PC-3 (cell line): ENCODE measurements around the gene MMP14. TPM values are rescaled to one million over a fixed set of nuclear protein-coding genes. Genes with fewer than 3 reads are reported as not detected.

ENCODE experiments used
- ATAC-seq: fragments of 200-7000 bp; cut with Tn5 transposase; 2 replicates; pipeline ENCODE4 v1.9.1; 2020; ENCODE audit warnings: mild to moderate bottlenecking, moderate library complexity
- BruUV-seq: library from RNA; stranded (reverse); fragments of 400-500 nt; replicated peaks from 2 replicates; lab custom pipeline; 2021; lab: Mats Ljungman, UMichigan
- CTCF ChIA-PET: fragments of 300-600 bp; sonication (Branson Sonifier 250); formaldehyde crosslinking; loops from one replicate; lab custom pipeline; 2022; ENCODE audit warnings: antibody characterized with exemption; lab: Charles Lee
- POLR2A ChIA-PET: fragments of 300-600 bp; sonication (Branson Sonifier 250); formaldehyde crosslinking; loops from one replicate; lab custom pipeline; 2022; ENCODE audit warnings: antibody characterized with exemption; ENCODE audit not compliant: unreplicated experiment; lab: Charles Lee
- DNase-seq: peaks from one replicate; pipeline ENCODE4 v3.0.0-alpha.2; 2015
- H2AFZ ChIP-seq: fragments of 300-600 bp; sonication (generic); 2 replicates; pipeline ENCODE4 v1.6.0; 2016; ENCODE audit warnings: antibody characterized with exemption, low read length
- H3F3A ChIP-seq: fragments of 300-600 bp; sonication (generic); one replicate; pipeline ENCODE4 v1.6.0; 2017; ENCODE audit warnings: antibody characterized with exemption, low read length, control low read depth, mild to moderate bottlenecking; ENCODE audit not compliant: unreplicated experiment
- H3K27ac ChIP-seq: fragments of 300-600 bp; sonication (generic); 2 replicates; pipeline ENCODE4 v1.5.1; 2016; ENCODE audit warnings: mild to moderate bottlenecking, low read length
- H3K27me3 ChIP-seq: fragments of 300-600 bp; sonication (generic); 2 replicates; pipeline ENCODE4 v1.6.1; 2016; ENCODE audit warnings: low read length, mixed read lengths
- H3K36me3 ChIP-seq: fragments of 300-600 bp; sonication (generic); 2 replicates; pipeline ENCODE4 v1.6.1; 2016; ENCODE audit warnings: low read depth, mixed run types, low read length, mixed read lengths
- H3K4me1 ChIP-seq: fragments of 300-600 bp; sonication (generic); 2 replicates; pipeline ENCODE4 v1.5.1; 2016; ENCODE audit warnings: low read length; ENCODE audit not compliant: insufficient read depth
- H3K4me2 ChIP-seq: fragments of 300-600 bp; sonication (generic); 2 replicates; pipeline ENCODE4 v1.6.0; 2016; ENCODE audit warnings: low read length
- H3K4me3 ChIP-seq: fragments of 300-600 bp; sonication (generic); 2 replicates; pipeline ENCODE4 v1.5.1; 2016; ENCODE audit warnings: mild to moderate bottlenecking, low read length, mixed read lengths
- H3K79me2 ChIP-seq: fragments of 300-600 bp; sonication (generic); 2 replicates; pipeline ENCODE4 v1.6.1; 2017; ENCODE audit warnings: low read length, mixed read lengths
- H3K9ac ChIP-seq: fragments of 300-600 bp; sonication (generic); 2 replicates; pipeline ENCODE4 v1.6.0; 2016; ENCODE audit warnings: mild to moderate bottlenecking, low read length
- H3K9me2 ChIP-seq: fragments of 300-600 bp; sonication (generic); replicated peaks from 2 replicates; pipeline ENCODE4 v1.6.1; 2016; ENCODE audit warnings: mixed run types, low read length, mixed read lengths
- H3K9me3 ChIP-seq: fragments of 300-600 bp; sonication (generic); 2 replicates; pipeline ENCODE4 v1.6.1; 2016; ENCODE audit warnings: low read length, mixed read lengths
- H4K20me1 ChIP-seq: fragments of 300-600 bp; sonication (generic); 2 replicates; pipeline ENCODE4 v1.6.1; 2016; ENCODE audit warnings: low read length, mixed read lengths
- EZH2 ChIP-seq: fragments of 300-600 bp; sonication (generic); IDR thresholded peaks from one replicate; pipeline ENCODE4 v1.6.1; 2017; ENCODE audit warnings: antibody characterized with exemption, mild to moderate bottlenecking, low read length; ENCODE audit not compliant: unreplicated experiment
- EZH2phosphoT487 ChIP-seq: fragments of 300-600 bp; sonication (generic); IDR thresholded peaks from 2 replicates; pipeline ENCODE4 v1.6.1; 2018; ENCODE audit warnings: mild to moderate bottlenecking, antibody characterized with exemption, low read length, borderline replicate concordance
- intact Hi-C: fragments of 100-400 bp; cut with micrococcal nuclease; formaldehyde crosslinking; loops from 2 replicates; pipeline ENCODE4 v1.9.0; 2023
- total RNA-seq: library from RNA; depleted of rRNA; stranded (reverse); fragments of >200 nt; gene quantifications from 2 replicates; pipeline ENCODE4 v1.2.3, GENCODE V29; 2014
- TF ChIP-seq, protein P1 (sequence below): fragments of 300-600 bp; sonication (generic); conservative IDR thresholded peaks from 2 replicates; pipeline ENCODE4 v1.5.1; 2017; ENCODE audit warnings: antibody characterized with exemption, low read depth, mild to moderate bottlenecking, low read length

The MMP14 gene
- total RNA-seq, 1 experiment from 2014 or later = 80.4 TPM

DNA sequence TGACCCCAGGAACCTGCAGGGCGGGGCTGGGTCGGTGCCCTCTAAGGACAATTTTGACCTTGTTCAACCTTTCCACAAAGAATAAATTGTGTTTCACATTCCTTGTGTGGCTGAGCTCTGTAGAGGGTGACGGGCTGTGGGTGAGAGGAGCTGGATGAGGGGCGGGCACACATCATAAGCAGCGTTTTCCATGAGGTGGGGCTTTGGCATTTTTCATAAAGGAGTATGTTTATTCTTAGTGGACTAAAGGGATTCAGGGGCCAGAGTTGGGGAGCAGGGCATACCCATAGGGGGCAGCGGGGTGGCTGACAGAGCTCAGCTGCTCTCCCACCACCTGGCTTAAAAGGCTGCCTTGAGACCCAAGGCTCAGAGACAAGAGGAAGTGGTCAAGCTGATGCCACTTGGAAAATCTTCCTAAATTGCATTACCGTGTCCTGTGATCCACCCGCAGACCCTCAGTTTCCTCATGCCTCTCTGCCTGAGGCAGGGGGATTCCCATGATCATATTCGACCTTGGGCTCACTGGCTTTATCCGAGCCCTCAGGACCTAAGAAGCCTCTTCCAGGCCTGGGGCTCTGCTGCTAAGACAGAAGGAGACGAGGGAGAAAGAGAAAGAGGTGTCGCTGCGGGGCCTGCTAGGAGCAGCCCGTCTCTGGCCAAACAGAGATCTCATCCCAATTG, 11.4 kb downstream of the MMP14 start:
- DNase-seq = no peak
- no peaks in the 10 kb centered on the region for H3F3A ChIP-seq
- no peak overlapping the region for H2AFZ ChIP-seq
- no peaks in the 10 kb centered on the region for H3K79me2 ChIP-seq
- peak overlapping the region; percentile 58 for H3K27ac ChIP-seq
- intact Hi-C loops = no loop called here
- H4K20me1 ChIP-seq = no peaks in the 10 kb centered on the region
- CTCF ChIA-PET = no interaction called here
- POLR2A ChIA-PET = no interaction called here
- H3K9me3 ChIP-seq = no peaks in the 10 kb centered on the region
- no peak for TF ChIP-seq EZH2
- TF ChIP-seq, protein P1, sequence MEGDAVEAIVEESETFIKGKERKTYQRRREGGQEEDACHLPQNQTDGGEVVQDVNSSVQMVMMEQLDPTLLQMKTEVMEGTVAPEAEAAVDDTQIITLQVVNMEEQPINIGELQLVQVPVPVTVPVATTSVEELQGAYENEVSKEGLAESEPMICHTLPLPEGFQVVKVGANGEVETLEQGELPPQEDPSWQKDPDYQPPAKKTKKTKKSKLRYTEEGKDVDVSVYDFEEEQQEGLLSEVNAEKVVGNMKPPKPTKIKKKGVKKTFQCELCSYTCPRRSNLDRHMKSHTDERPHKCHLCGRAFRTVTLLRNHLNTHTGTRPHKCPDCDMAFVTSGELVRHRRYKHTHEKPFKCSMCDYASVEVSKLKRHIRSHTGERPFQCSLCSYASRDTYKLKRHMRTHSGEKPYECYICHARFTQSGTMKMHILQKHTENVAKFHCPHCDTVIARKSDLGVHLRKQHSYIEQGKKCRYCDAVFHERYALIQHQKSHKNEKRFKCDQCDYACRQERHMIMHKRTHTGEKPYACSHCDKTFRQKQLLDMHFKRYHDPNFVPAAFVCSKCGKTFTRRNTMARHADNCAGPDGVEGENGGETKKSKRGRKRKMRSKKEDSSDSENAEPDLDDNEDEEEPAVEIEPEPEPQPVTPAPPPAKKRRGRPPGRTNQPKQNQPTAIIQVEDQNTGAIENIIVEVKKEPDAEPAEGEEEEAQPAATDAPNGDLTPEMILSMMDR = no peak
- TF ChIP-seq EZH2phosphoT487 = no peak
- no TSS peak for BruUV-seq
- H3K9ac ChIP-seq = no peak overlapping the region
- H3K9me2 ChIP-seq = no peaks in the 10 kb centered on the region
- H3K4me1 ChIP-seq = peaks cover 34% of the 10 kb centered on the region
- no peak for ATAC-seq
- H3K27me3 ChIP-seq = no peaks in the 10 kb centered on the region
- H3K4me3 ChIP-seq = no peak overlapping the region
- no peak overlapping the region for H3K4me2 ChIP-seq
- peaks cover 10% of the 10 kb centered on the region for H3K36me3 ChIP-seq

DNA sequence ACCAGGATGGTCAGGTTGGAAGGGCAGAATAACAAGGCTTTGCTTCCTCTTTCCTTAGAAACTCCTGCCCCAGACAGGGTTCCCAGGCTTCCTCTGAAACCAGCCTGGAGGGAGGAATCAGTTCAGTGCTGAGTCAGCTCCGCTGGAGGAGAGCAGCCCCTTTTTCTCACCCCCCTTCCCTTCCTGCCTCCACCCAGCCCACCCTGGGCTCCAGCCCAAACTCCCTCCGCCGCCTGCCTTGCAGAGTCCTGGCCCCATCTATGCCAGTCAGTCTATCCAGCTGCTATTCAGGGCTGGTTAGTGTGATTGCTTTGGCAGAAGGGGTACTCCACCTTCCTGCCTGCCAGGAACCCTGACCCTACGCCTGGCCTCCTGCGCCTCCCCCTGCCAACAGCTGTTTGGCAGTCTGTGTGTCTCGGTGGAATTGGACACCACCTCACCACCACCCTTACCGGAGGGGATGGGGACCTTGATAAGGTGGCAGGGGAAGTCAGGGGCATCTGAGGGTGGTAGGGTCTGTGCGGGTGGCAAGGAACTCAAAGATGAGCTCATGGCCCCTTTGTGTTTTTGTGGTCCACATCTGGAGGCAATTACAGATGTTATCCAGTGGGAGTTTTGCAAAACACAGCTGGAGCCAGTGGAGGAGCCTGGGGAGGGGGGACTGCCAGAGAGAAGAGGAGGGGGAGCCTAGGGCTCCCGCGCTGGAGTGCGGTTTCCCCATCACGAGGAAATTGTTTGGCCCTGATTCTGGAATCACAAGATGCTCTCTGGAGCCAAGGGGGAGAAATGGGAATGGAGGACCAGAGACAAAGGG, 12.2 kb downstream of the MMP14 start:
- Histone ChIP-seq H3K27me3 (no peaks in the 10 kb centered on the region), H3K4me1 (peaks cover 39% of the 10 kb centered on the region), H3K36me3 (peaks cover 8% of the 10 kb centered on the region), H3K9ac (no peak overlapping the region), H3K27ac (peak overlapping the region; percentile 58), H3K9me3 (no peaks in the 10 kb centered on the region), H3F3A (no peaks in the 10 kb centered on the region), H3K4me2 (no peak overlapping the region), H3K4me3 (no peak overlapping the region), H3K79me2 (no peaks in the 10 kb centered on the region), H3K9me2 (no peaks in the 10 kb centered on the region), H4K20me1 (no peaks in the 10 kb centered on the region), H2AFZ (no peak overlapping the region)
- TF ChIP-seq, protein P1 = no peak
- TF ChIP-seq EZH2phosphoT487 = no peak
- no peak for TF ChIP-seq EZH2
- DNase-seq (no peak), ATAC-seq (no peak)
- no TSS peak for BruUV-seq
- ChIA-PET CTCF (no interaction called here), POLR2A (no interaction called here)
- intact Hi-C loops = no loop called here
